ENCODE data around the gene AKR1C8.

The AKR1C8 gene

DNA sequence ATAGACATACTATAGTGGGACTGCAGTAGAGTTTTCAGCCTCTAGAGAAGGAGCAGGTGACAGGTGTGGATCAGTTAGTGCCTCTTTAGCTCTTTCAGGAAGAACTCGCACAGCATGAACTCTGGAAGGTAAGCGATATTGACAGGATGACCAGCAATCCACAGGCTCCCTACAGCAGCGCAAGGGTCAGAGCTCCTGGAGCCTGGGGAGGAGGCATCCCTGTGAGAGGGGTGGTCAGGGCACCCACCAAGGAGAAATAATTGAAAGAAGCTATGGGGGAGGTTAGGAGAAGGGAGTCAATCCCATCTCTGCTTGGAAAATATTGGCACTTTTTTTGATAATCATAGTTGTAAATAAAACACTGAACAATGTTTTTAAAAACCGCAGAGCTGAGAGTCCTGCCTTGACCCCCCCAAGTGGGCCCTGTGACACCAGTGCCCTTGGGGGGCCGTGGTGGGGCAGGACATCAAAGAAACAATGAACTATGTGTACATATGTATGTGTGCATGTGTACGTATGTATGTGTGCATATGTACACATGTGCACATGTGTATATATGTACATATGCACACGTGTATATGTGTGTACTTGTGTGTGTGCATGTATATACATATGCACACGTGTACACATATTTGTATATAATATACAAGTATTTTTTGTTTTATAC, 77.0 kb downstream of the AKR1C8 start:
- no peak for DNase-seq (ENCODE audit: low spot score)

DNA sequence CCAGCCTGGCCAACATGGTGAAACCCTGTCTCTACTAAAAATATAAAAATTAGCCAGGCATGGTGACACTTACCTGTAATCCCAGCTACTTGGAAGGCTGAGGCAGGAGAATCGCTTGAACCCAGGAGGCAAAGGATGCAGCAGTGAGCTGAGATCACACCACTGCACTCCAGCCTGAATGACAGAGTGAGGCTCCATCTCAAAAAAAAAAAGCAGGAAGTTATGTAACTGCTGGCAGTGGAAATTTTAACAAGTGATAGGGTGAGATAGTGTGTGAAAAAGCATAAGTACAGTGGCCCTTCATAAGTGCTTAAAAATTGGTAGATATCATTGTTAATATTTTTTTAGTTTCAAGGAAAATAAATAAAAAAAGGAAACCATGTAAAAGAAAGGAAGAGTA, 78.4 kb downstream of the AKR1C8 start:
- DNase-seq (ENCODE audit: low spot score): no peak

DNA sequence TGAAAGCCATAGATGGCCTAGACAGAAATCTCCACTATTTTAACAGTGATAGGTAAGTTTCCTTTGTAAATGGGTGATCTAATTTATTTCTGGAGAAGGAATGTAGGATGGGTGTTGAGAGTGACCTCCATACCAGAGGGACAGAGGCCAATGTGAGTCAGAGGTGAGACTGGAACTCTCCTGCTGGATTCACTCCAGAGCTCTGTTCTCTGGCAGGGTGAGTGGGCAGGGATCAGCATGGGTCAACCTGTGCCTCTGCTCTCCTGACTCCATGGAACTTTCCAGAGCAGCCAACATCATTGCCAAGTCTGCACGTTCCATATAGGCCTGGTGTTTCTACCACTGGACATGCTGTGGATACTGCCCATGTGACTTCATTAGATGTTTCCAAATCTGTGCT, 79.3 kb downstream of the AKR1C8 start:
- DNase-seq (ENCODE audit: low spot score): no peak
